ENCODE measurements around the gene LCE1E.

The LCE1E gene

GRCh38 chr1:152786077-152786476, at the start of gene LCE1E:
Gene LCE1E (plus strand): TSS chr1:152786257. CDS start chr1:152787300, 1,043 bp downstream.
- Histone ChIP-seq H3K27ac (ENCODE audit: low read length) (no peak within 1 kb of the TSS), H3K4me3 (ENCODE audit: low read length) (no peak within 1 kb of the TSS), H3K36me3 (ENCODE audit: control insufficient read depth, insufficient read depth, low read length) (no peaks in the 10 kb centered on the region), H3K27me3 (ENCODE audit: control insufficient read depth, insufficient read depth, low read length) (no peaks in the 10 kb centered on the region), H3K9me3 (ENCODE audit: control insufficient read depth, insufficient read depth, low read length) (peaks cover 18% of the 10 kb centered on the region), H3K4me1 (ENCODE audit: control insufficient read depth, insufficient read depth, low read length) (no peaks in the 10 kb centered on the region)
- DNase-seq (ENCODE audit: low read depth, low spot score) = no peak
- no CpG with 5 or more reads among the region's 2 CpGs for WGBS (ENCODE audit: insufficient coverage, insufficient read length)

- peaks cover 18% of the 10 kb centered on the region for H3K9me3 ChIP-seq (ENCODE audit: control insufficient read depth, insufficient read depth, low read length)
- no peak overlapping the region for H3K27ac ChIP-seq (ENCODE audit: low read length)
- no peaks in the 10 kb centered on the region for H3K4me1 ChIP-seq (ENCODE audit: control insufficient read depth, insufficient read depth, low read length)
- WGBS (ENCODE audit: insufficient coverage, insufficient read length) = no CpG with 5 or more reads among the region's 5 CpGs
- H3K36me3 ChIP-seq (ENCODE audit: control insufficient read depth, insufficient read depth, low read length) = no peaks in the 10 kb centered on the region
- DNase-seq (ENCODE audit: low read depth, low spot score) = no peak
- no peaks in the 10 kb centered on the region for H3K27me3 ChIP-seq (ENCODE audit: control insufficient read depth, insufficient read depth, low read length)
- no peak overlapping the region for H3K4me3 ChIP-seq (ENCODE audit: low read length)
Measured at GRCh38 chr1:152737997-152738396, 48.1 kb upstream of the LCE1E start.

- Histone ChIP-seq H3K36me3 (ENCODE audit: control insufficient read depth, insufficient read depth, low read length) (no peaks in the 10 kb centered on the region), H3K27me3 (ENCODE audit: control insufficient read depth, insufficient read depth, low read length) (no peaks in the 10 kb centered on the region), H3K27ac (ENCODE audit: low read length) (no peak overlapping the region), H3K4me1 (ENCODE audit: control insufficient read depth, insufficient read depth, low read length) (no peaks in the 10 kb centered on the region), H3K4me3 (ENCODE audit: low read length) (no peak overlapping the region), H3K9me3 (ENCODE audit: control insufficient read depth, insufficient read depth, low read length) (peaks cover 22% of the 10 kb centered on the region)
- WGBS (ENCODE audit: insufficient coverage, insufficient read length) = no CpG with 5 or more reads among the region's 3 CpGs
- DNase-seq (ENCODE audit: low read depth, low spot score) = no peak
Measured at GRCh38 chr1:152739841-152740240, 46.2 kb upstream of the LCE1E start.

- DNase-seq (ENCODE audit: low read depth, low spot score) = no peak
- H3K4me3 ChIP-seq (ENCODE audit: low read length) = no peak overlapping the region
- no peaks in the 10 kb centered on the region for H3K4me1 ChIP-seq (ENCODE audit: control insufficient read depth, insufficient read depth, low read length)
- H3K27me3 ChIP-seq (ENCODE audit: control insufficient read depth, insufficient read depth, low read length) = no peaks in the 10 kb centered on the region; the same call in 1 of the 2 replicates
- H3K9me3 ChIP-seq (ENCODE audit: control insufficient read depth, insufficient read depth, low read length) = peaks cover 22% of the 10 kb centered on the region
- no peaks in the 10 kb centered on the region for H3K36me3 ChIP-seq (ENCODE audit: control insufficient read depth, insufficient read depth, low read length)
- no peak overlapping the region for H3K27ac ChIP-seq (ENCODE audit: low read length)
Measured at GRCh38 chr1:152741656-152742055, 44.4 kb upstream of the LCE1E start.

- H3K9me3 ChIP-seq (ENCODE audit: control insufficient read depth, insufficient read depth, low read length) = peaks cover 15% of the 10 kb centered on the region
- H3K27me3 ChIP-seq (ENCODE audit: control insufficient read depth, insufficient read depth, low read length) = no peaks in the 10 kb centered on the region; the same call in 1 of the 2 replicates
- DNase-seq (ENCODE audit: low read depth, low spot score) = no peak
- no peak overlapping the region for H3K4me3 ChIP-seq (ENCODE audit: low read length)
- WGBS (ENCODE audit: insufficient coverage, insufficient read length) = no CpG with 5 or more reads among the region's 2 CpGs
- H3K27ac ChIP-seq (ENCODE audit: low read length) = no peak overlapping the region
- no peaks in the 10 kb centered on the region for H3K4me1 ChIP-seq (ENCODE audit: control insufficient read depth, insufficient read depth, low read length)
- H3K36me3 ChIP-seq (ENCODE audit: control insufficient read depth, insufficient read depth, low read length) = no peaks in the 10 kb centered on the region
Measured at GRCh38 chr1:152743371-152744145, 42.5 kb upstream of the LCE1E start.

GRCh38 chr1:152745289-152745704, 40.8 kb upstream of the LCE1E start:
- WGBS (ENCODE audit: insufficient coverage, insufficient read length) = no CpG with 5 or more reads among the region's 4 CpGs
- Histone ChIP-seq H3K27ac (ENCODE audit: low read length) (no peak overlapping the region), H3K36me3 (ENCODE audit: control insufficient read depth, insufficient read depth, low read length) (no peaks in the 10 kb centered on the region), H3K9me3 (ENCODE audit: control insufficient read depth, insufficient read depth, low read length) (peaks cover 13% of the 10 kb centered on the region), H3K27me3 (ENCODE audit: control insufficient read depth, insufficient read depth, low read length) (no peaks in the 10 kb centered on the region; the same call in 1 of the 2 replicates), H3K4me1 (ENCODE audit: control insufficient read depth, insufficient read depth, low read length) (no peaks in the 10 kb centered on the region), H3K4me3 (ENCODE audit: low read length) (no peak overlapping the region)
- no peak for DNase-seq (ENCODE audit: low read depth, low spot score)

GRCh38 chr1:152745765-152746444, 40.2 kb upstream of the LCE1E start:
- Histone ChIP-seq H3K27ac (ENCODE audit: low read length) (no peak overlapping the region), H3K27me3 (ENCODE audit: control insufficient read depth, insufficient read depth, low read length) (no peaks in the 10 kb centered on the region; the same call in 1 of the 2 replicates), H3K4me3 (ENCODE audit: low read length) (no peak overlapping the region), H3K4me1 (ENCODE audit: control insufficient read depth, insufficient read depth, low read length) (no peaks in the 10 kb centered on the region), H3K36me3 (ENCODE audit: control insufficient read depth, insufficient read depth, low read length) (no peaks in the 10 kb centered on the region), H3K9me3 (ENCODE audit: control insufficient read depth, insufficient read depth, low read length) (peaks cover 11% of the 10 kb centered on the region)
- WGBS (ENCODE audit: insufficient coverage, insufficient read length) = no CpG with 5 or more reads among the region's 6 CpGs
- no peak for DNase-seq (ENCODE audit: low read depth, low spot score)

- Histone ChIP-seq H3K9me3 (ENCODE audit: control insufficient read depth, insufficient read depth, low read length) (peaks cover 13% of the 10 kb centered on the region), H3K27me3 (ENCODE audit: control insufficient read depth, insufficient read depth, low read length) (no peaks in the 10 kb centered on the region; the same call in 1 of the 2 replicates), H3K27ac (ENCODE audit: low read length) (no peak overlapping the region), H3K36me3 (ENCODE audit: control insufficient read depth, insufficient read depth, low read length) (no peaks in the 10 kb centered on the region), H3K4me1 (ENCODE audit: control insufficient read depth, insufficient read depth, low read length) (no peaks in the 10 kb centered on the region), H3K4me3 (ENCODE audit: low read length) (no peak overlapping the region)
- DNase-seq (ENCODE audit: low read depth, low spot score) = no peak
- no CpG with 5 or more reads among the region's 1 CpG for WGBS (ENCODE audit: insufficient coverage, insufficient read length)
Measured at GRCh38 chr1:152747831-152748230, 38.2 kb upstream of the LCE1E start.

- Histone ChIP-seq H3K27ac (ENCODE audit: low read length) (no peak overlapping the region), H3K9me3 (ENCODE audit: control insufficient read depth, insufficient read depth, low read length) (peaks cover 8% of the 10 kb centered on the region), H3K4me1 (ENCODE audit: control insufficient read depth, insufficient read depth, low read length) (no peaks in the 10 kb centered on the region), H3K4me3 (ENCODE audit: low read length) (no peak overlapping the region), H3K27me3 (ENCODE audit: control insufficient read depth, insufficient read depth, low read length) (no peaks in the 10 kb centered on the region), H3K36me3 (ENCODE audit: control insufficient read depth, insufficient read depth, low read length) (no peaks in the 10 kb centered on the region)
- DNase-seq (ENCODE audit: low read depth, low spot score) = no peak
- no CpG with 5 or more reads among the region's 1 CpG for WGBS (ENCODE audit: insufficient coverage, insufficient read length)
Measured at GRCh38 chr1:152752225-152752624, 33.8 kb upstream of the LCE1E start.

- Histone ChIP-seq H3K36me3 (ENCODE audit: control insufficient read depth, insufficient read depth, low read length) (no peaks in the 10 kb centered on the region), H3K27ac (ENCODE audit: low read length) (no peak overlapping the region), H3K4me3 (ENCODE audit: low read length) (no peak overlapping the region), H3K27me3 (ENCODE audit: control insufficient read depth, insufficient read depth, low read length) (no peaks in the 10 kb centered on the region), H3K9me3 (ENCODE audit: control insufficient read depth, insufficient read depth, low read length) (peaks cover 13% of the 10 kb centered on the region), H3K4me1 (ENCODE audit: control insufficient read depth, insufficient read depth, low read length) (no peaks in the 10 kb centered on the region)
- DNase-seq (ENCODE audit: low read depth, low spot score) = no peak
- WGBS (ENCODE audit: insufficient coverage, insufficient read length) = no CpG with 5 or more reads among the region's 1 CpG
Measured at GRCh38 chr1:152753586-152753985, 32.5 kb upstream of the LCE1E start.

Data from iPS DF 6.9 (cell line).